GM21786 (cell line): ENCODE data around the gene KIF25.

Experiments used
- ATAC-seq: cut with Tn5 transposase; IDR thresholded peaks from one replicate; pipeline ENCODE4 v1.9.1; 2021; ENCODE audit not compliant: unreplicated experiment

Gene KIF25

DNA sequence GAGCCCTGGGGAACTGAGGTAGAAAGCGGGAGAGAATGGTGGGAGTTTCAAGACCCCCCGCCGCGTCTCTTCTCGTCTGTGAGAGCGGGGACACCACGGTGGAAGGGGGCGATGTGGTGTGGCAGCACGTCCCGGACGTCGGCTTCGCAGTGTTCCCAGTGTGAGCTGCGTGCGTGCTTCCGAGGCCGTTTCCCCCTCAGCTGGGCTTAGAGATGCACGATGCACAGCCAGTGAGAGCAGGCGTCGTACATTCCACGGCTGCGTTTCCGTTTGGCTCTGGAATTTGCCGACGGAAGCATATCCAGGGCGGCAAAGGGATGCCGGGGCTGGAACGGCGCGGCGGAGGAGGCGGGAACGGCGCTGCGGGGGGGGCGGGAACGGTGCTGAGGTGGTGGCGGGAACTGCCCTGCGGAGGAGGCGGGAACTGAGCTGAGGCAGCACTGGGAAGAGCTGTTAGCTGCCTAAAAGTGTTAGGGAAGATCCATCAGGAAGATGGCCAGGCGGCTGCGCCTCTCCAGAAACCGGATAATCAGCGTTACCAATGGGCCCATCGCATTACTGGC, 37.7 kb downstream of the KIF25 start:
- ATAC-seq, result no peak

DNA sequence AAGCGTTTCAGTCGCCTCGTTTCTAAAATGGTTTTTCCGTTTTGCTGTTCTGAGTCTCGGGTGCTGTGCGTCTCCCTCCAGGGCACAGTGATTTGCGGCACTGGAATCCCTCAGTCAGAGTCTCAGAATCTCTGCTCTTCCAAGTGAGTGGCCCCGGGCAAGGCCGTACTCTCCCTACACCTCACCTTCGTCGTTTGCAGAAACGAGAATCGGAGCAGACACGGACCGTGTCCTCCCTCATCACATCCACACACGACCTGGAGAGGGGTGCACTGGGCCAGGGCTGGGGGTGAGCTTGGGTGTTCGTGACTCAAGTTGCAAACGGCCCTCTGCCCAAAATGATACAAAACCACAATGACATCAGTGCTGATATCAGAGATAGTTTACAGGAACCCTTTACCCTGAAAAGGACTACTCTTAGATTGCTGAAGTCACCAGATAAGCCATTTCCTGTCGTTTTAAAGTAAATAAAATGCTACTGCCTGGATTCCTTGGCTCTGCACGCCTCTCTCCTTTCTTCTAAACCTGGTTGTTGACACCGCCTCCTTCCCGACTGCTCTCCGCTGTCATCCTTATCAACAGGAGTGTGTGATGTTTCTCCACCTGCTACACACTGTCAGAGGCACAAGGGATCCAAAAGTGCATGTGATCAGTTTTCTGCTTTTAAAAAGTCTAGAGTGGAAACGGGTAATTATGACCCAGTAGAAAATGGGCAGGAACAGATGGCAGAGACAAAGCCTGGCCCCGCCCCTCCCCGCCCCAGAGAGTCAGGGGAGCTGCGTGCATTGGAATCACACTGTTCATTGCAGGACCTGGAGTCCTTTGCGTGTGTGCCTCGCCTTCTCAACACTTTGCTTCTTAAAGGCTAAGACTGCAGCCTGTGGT, 38.4 kb downstream of the KIF25 start:
- no peak for ATAC-seq

DNA sequence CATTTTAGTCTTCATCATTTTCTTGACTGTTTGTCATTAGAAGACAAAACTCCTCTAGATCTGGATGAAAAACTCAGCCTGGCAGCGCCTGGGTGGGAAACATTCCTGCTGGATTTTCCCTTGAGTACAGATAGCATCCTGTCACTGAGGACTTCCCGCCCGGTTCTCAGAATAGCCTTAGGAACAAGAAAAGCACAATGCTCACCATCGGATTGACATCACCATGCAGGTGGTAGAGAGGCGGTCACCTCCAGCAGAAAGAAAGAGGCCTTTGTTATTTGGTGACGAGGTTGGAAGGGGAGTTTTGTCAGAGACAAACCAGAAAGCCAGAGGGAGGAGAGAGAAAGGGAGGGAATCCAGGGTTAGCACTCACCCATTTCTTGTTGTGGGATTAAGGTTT, 39.8 kb downstream of the KIF25 start:
- no peak for ATAC-seq

GRCh38 chr6:168037856-168038255, 40.4 kb downstream of the KIF25 start:
- no peak for ATAC-seq

- ATAC-seq, result no peak
These were observed 41.2 kb downstream of the KIF25 start for GRCh38 chr6:168038576-168039140.

GRCh38 chr6:168039301-168039700, 41.8 kb downstream of the KIF25 start:
- no peak for ATAC-seq

DNA sequence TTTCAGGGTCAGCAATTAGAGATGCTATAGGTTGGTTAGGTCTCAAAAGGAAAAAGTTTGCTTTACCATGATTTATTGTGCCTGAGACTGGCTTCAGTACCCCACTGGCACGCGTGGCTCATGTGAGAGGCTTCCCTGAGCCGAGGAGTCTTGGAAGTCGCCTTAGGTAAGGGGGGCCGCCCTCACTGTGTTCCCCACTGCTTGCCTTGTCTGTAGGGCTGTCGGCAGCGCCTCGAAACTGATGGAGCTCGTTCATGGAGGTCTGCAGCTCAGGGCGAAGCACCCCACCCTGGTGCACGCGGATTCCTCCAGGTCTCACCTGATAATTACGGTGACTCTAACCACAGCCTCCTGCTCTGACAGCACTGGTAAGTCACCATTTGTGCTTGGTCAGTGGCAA, 42.4 kb downstream of the KIF25 start:
- no peak for ATAC-seq

DNA sequence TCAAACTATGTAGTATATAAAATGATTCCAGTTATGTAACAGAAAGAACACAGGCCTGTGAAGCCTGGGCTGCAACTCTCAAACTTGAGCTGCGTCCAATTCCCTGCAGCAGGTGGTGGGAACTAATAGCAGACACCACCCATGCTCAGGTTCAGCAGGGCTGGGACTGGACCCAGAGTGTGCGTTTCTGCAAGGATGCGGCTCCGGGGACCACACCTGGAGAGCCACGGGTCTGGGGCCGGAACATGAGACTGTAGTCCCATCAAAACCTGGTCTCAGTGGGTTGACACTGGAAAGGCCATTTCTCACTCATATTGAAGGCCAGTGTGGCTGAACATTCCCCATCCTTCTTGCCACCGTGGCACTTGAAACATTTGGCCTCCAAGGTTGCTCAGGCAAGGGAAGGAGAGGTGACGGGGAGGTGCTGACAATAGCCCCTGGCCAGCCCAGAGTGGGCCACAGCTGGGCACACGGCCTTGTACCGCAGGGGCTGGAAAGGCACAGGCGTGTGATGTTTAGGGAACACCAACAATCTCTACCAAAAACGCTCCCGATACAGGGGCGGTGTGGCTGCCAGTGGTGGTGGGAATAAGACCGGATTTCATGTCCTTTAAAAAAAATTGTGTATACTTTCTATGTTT, 43.5 kb downstream of the KIF25 start:
- no peak for ATAC-seq

GRCh38 chr6:168041928-168042327, 44.5 kb downstream of the KIF25 start:
- ATAC-seq, result no peak

DNA sequence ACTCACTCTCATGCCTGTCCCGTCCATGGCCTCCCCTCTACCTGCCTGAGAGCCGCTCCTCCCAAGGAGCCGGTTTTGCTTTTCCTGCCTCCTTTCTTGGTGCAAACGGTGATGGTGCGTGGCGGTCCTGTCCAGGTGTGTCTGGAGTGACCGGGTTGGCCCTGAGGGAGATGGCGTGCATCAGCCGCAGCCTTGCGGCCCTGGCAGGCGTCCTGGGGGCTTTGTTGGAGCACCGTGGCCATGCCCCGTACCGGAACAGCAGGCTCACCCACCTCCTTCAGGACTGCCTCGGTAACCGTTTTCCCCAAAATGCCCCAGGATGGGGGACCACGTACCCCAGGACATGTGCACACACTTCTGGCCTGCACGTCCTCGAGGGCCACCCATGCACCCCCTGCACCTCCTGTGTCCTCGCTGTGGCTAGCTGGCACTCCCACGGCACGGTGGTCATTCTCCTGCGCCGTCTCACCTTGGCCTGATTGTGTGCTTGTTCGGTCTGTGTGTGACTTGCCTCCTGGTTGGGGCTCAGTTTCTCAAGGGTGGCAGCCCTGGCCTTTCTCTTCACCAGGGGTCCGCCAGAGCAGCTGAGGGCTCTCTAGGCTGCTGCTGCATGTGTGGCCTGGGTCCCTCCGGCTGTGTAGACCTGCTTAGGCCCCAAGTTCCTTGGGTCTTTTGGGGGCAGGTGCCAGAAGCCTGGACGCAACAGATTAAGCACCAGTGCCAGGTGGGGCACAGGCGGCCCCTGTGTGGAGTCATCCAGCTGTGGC, 45.1 kb downstream of the KIF25 start:
- ATAC-seq, result no peak

DNA sequence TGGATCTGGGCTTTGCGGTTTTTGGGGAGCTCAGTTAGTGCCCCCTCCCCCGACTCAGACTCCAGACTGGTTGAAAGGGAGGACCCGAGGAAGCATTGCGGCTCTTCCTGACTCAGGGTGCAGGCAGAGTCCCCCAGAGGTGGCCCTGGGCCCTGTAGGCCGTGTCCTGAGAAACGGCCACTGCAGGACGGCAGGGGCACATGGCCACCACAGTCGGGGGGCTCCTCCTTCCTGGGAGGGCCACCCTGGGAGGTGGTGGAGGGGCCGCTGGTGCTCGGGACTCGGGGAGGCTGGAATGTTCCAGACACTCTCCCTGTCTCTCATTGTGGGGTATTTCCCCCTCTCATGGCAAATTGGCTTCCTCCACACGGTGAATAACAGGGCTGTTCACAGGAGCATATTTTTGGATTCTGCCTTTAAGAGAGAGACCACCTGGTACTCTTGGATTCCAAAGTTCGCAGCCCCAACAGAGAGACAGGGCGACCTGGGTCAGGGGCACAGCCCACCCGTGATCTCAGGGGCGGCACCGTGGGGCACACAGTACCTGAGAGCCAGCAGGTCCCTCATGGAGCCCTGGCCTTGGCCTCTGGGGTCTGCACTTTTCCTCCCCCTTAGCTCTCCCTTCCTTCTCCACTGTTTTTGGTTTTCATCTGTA, 45.8 kb downstream of the KIF25 start:
- ATAC-seq, result no peak

DNA sequence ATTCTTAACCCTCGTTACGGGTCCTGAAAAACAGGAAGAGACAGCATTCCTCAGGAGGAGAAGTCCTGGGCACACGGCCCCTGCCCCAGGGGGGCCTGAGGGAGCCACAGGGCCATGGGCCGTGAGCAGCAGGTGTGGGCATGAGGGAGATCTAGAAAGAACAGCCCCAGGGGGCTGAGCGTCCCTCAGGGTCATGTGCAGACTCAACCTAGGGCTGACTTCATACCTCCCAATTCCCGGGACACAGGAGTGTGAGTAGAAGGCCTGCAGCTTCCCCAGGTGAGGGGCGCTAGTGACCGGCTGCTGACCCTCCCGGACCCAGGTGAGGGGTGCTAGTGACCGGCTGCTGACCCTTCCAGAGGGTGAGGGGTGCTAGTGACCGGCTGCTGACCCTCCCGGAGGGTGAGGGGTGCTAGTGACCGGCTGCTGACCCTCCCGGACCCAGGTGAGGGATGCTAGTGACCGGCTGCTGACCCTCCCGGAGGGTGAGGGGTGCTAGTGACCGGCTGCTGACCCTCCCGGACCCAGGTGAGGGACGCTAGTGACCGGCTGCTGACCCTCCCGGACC, 46.5 kb downstream of the KIF25 start:
- no peak for ATAC-seq

- no peak for ATAC-seq
These were observed 47.2 kb downstream of the KIF25 start for GRCh38 chr6:168044521-168045130.

DNA sequence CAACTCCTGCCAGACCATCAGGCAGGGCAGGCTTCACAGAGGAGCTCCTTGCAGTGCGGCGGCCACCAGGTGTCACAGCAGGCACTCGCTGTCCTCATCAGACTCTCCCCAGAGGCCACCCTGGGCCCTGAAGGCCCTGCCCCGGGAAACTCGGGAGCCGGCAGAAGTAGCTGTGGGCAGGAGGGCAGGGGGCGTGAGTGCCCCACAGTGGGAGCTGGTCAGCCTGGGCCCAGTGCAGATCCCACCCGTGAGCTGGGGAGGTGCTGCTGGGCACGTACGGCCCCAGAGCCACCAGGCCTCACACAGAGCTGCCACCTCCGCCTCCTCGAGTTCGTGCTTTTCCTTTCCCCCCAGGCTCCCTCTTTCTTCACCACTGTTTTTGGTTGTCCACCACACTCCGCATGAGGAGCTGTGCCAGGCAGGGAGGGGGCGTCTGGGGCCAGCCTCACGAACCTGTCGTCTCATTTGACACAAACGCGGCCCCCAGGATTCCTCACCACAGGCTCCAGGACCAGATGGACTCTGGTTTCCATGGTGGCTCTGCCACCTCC, 47.7 kb downstream of the KIF25 start:
- ATAC-seq, result no peak

DNA sequence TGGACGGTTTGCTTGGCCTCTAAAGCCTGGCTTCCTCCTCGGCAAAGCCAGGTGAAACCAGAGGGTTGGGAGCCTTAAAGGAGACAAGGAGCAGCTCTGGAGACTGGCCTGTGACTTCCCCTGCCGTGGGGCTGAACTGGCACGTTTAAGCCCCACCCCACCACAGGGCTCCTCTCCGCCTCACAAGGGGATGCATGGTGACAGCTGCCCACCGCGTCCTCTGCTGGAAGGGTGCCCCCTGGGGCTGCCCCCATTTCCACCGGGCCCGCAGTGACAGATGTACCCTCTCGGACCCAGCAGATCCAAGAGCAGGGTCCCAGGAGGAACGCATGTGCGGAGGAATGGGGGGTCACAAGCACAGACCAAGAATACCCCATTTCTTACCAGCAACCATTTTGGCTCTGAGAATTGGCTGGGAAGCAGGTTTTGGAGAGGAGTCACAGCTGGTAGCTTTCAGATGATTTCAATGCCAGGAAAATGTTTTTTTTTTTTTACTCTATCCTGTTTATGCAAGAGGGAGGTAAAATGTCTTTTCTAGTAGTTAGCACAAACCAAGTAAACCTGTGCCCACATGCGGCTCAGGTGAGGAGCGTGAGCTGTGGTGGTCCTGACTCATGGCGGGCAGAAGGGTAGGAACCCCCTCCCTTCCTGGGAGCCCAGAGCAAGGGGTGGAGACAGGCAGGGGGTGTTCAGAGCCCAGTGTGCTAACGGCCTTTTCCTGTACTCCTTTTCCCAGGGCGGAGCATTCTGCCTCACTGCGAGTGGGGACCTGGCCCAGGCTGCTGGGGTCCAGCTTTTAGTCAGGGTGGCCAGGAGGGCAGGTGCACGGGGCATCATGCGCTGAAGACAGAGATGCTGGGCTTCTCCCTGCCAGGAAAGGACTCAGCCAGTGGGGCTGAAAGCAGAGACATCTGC, 48.5 kb downstream of the KIF25 start:
- ATAC-seq, result no peak

GRCh38 chr6:168046696-168047095, 49.2 kb downstream of the KIF25 start:
- no peak for ATAC-seq

GRCh38 chr6:168047841-168048723, 50.6 kb downstream of the KIF25 start:
- ATAC-seq, result no peak

DNA sequence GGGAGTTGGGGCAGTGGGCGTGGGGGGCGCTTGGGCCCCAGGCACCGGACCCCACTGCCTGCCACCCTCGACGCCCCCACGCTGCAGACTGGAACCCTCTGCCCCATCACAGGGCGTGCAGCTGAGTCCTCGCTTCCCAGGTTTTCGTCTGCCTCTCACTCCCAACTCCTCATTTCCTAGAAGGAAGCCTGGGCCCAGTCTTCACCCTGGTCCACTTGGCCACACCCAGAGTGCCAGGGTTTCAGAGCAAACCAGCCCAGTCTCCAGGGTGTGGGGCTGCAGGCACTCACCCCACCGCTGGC, 51.2 kb downstream of the KIF25 start:
- no peak for ATAC-seq
